A673 (cell line): ENCODE results near the gene CCND2.

Experiments used
- EZH2 ChIP-seq: fragments of 200-600 bp; sonication (generic); IDR thresholded peaks from 2 replicates; pipeline ENCODE4 v1.6.1; 2017; ENCODE audit warnings: borderline replicate concordance, low read depth, mild to moderate bottlenecking, mixed read lengths, antibody characterized with exemption, low read length; ENCODE audit not compliant: poor library complexity, severe bottlenecking
- TF ChIP-seq, protein P1 (sequence below): fragments of 300-800, 200-600 bp; sonication (generic); conservative IDR thresholded peaks from 2 replicates; pipeline ENCODE4 v1.5.1; 2017; ENCODE audit warnings: low read depth, mild to moderate bottlenecking, antibody characterized with exemption, low read length, moderate library complexity, mixed read lengths

DNA sequence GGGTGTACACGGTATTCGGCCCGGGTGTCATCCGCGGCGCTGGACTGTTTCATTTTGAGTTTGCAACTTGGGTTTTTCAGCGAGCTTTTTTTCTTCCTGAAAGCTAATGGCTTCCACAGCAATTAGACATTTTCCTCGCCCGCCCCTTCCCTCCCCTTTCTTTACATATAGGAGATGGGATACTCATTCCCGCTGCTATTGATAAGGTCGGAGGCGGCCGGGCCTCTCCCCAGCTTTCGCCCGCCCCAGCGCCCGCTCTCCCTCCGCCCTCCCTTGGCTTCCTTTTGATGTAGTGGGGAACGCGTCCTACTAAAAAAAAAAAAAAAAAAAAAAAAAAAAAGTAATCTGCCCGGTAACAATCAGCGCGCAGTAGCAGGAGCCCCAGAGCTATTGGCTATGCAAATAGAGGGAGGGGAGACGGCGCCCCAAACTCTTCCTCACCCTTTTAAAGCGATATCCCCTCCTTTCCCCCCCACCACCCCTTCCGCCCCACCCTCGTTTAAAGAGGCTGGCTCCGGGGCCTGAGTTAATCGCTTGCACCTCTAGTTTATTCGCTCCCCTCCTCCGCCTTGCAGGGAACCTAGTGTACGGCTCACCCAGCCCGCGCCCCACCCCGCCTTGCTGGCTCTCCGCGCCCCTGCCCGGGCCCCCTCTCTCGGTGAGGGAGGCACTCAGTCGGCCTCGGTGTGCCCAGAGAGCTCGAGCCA lies 1.7 kb upstream of the CCND2 start:
- TF ChIP-seq, protein P1, sequence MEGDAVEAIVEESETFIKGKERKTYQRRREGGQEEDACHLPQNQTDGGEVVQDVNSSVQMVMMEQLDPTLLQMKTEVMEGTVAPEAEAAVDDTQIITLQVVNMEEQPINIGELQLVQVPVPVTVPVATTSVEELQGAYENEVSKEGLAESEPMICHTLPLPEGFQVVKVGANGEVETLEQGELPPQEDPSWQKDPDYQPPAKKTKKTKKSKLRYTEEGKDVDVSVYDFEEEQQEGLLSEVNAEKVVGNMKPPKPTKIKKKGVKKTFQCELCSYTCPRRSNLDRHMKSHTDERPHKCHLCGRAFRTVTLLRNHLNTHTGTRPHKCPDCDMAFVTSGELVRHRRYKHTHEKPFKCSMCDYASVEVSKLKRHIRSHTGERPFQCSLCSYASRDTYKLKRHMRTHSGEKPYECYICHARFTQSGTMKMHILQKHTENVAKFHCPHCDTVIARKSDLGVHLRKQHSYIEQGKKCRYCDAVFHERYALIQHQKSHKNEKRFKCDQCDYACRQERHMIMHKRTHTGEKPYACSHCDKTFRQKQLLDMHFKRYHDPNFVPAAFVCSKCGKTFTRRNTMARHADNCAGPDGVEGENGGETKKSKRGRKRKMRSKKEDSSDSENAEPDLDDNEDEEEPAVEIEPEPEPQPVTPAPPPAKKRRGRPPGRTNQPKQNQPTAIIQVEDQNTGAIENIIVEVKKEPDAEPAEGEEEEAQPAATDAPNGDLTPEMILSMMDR: no peak
- TF ChIP-seq EZH2: peak; percentile 76
